Myocyte (in vitro differentiated cells): Measurements from ENCODE around the gene P4HA3. TPM values are rescaled to one million over a fixed set of nuclear protein-coding genes. Genes with fewer than 3 reads are reported as not detected.
A peak's percentile ranks its signal among the peaks of the same experiment; 100 is the strongest.
"Not testable (repeated sequence)": the region's sequence is repeated elsewhere in the genome, so short reads cannot be mapped to it uniquely, and the experiment has no call there.

Experiments
- DNase-seq: peaks from one replicate; pipeline ENCODE4 v3.0.0-alpha.2; 2012; ENCODE audit warnings: low read depth
- polyA plus RNA-seq: library from polyadenylated mRNA; unstranded; fragments of >200 nt; gene quantifications from one replicate; pipeline ENCODE4 v1.2.1, GENCODE V29; 2012; ENCODE audit warnings: missing spikeins
- total RNA-seq: library from RNA; depleted of rRNA; stranded (reverse); fragments of >200 nt; gene quantifications from 2 replicates; pipeline ENCODE4 v1.2.3, GENCODE V29; 2014

The P4HA3 gene
- total RNA-seq: 0.42 TPM in 1 of 2 replicates, not detected in the other
- polyA plus RNA-seq: 2.3 TPM

DNA sequence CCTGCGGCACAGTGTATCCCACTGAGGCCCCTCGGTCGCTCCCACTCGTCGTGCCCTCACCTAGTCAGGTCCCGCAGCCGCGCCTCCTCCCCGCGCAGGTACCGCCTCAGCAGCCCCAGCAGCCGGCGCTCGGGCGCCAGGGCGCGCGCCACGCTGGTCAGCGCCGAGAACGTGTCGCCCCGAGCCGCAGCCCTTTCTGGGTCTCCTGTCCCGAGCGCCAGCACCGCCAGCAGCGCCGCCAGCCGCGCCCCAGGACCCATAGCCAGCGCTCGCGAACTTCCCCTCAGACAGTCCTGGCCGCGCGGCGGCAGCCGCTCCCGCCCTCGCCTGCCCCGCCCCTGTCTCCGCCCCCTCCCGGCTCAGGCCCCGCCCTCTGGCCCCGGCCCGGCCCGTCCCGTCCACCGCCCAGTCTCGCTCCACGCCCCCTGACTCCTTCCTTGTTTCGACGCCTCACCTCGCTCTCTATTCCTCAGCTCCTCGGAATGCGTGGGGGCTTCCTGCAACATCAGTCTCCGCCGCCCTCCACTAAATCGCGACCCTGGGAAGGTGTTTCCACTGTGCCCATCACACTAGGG is at the start of gene P4HA3:
TSS of gene P4HA3 (minus strand) at position 289 of the 575 bp plus-strand sequence. CDS start at position 260, 29 bp downstream.
- no peak for DNase-seq

DNA sequence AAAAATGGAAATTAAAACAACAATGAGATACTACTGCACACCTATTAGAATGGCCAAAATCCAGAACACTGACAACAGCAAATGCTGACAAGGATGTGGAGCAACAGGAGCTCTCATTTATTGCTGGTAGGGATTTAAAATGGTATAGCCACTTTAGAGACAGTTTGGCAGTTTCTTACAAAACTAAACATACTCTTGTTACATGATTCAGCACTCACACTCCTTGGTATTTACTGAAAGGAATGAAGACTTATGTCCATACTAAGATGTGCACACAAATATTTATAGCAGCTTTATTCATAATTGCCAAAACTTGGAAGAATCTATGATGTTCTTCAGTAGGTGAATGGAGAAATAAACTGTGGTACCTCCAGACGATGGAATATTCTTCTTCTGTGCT is 46.0 kb upstream of the P4HA3 start:
- no peak for DNase-seq

DNA sequence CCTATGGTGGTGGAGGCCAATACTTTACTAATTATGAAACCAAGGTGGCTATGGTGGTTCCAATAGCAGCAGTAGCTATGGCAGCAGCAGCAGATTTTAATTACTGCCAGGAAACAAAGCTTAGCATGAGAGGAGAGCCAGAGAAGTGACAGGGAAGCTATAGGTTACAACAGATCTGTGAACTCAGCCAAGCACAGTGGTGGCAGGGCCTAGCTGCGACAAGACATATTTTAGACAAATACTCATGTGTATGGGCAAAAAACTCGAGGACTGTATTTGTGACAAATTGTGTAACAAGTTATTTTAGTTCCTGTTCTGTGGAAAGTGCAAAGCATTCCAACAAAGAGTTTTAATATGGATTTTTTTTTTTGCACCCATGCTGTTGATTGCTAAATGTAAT is 44.2 kb upstream of the P4HA3 start:
- no peak for DNase-seq

DNA sequence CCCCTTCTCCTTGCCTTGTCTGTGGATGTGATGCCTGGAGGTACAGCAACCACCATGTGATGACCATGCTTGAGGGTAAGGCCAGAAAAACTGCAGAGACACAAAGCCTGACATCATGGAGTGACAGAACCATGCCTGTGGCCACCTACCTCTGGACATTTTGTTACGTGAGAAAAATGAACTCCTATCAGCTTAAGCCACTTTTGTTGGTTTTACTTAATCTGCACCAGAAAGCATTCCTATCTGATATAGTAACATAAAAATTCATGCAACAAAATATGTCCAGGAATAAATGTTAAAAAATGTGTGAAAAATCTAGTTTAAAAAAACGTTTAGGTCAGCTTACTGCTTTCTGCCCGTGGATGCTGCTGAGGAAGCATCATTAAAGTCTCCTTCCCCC is 42.6 kb upstream of the P4HA3 start:
- no peak for DNase-seq

DNA sequence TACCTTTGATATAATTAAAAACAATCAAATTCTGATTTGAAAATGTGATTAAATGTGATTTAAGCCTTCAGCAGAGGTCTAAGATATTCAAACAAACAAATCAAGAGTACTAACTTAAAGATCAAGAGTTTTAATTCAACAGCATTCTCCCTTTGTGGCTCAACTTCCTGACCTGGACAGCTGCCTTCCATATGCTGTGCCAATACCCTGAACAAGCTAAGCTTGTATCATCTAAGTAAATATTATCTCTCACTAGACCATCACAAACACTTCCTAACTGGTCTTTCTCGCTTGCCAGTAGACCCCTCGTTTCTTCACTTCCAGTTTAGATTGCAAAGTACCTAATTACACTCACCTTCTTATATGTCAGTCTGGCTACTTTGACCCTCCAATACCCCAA is 35.9 kb upstream of the P4HA3 start:
- DNase-seq: peak; percentile 16

DNA sequence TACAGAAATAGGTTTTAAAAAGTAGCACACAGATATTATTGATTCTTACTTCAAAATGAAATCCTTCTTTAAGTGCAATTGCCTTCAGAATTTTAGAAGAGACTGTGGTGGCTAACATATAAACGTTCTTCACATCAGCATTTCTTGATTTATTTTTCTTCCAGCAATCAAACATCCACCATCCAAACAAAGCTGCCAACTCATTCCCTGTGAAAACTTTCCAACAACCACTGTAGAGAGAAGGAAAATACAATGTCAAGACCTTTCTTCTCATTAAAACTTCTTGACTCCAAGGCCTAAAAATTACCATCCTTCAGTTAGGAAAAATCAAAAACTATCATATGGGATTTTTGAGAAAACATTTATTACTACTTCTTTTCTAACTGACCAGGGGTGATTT is 34.0 kb upstream of the P4HA3 start:
- no peak for DNase-seq

DNA sequence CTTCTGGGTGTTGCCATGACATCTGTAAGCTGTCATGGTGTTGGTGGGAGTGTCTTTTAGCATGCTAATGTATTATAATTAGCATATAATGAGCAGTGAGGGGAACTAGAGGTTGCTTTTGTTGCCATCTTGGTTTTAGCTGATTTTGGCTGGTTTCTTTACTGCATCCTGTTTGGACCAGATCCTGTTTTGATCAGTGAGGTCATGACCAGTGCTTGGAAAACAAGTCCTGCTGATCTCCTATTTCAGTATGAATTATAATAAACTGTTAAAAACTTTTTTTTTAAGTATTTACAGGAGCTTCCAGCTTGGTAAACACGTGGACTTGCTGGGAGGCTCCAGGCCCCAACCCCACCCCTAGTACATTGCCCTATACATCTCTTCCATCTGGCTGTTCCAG is 30.5 kb upstream of the P4HA3 start:
- no peak for DNase-seq

DNA sequence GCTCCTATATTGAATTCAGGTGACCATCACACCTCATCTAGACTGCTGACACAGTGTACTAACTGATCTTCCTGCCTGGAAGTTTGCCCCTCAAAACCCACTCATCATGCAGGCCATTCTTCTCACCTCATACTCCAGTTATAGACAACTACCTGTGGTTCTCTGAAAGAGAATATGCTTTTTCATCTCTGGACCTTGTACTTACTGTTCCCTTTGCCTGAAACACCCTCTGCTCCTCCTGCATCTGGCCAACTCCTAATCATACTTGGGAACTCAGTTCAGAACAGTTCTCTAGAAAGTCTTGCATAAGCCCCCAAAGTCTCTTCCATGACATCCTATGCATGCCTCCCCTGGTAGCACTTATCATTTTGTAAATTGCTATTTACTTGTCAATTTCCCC is 28.2 kb upstream of the P4HA3 start:
- no peak for DNase-seq

DNA sequence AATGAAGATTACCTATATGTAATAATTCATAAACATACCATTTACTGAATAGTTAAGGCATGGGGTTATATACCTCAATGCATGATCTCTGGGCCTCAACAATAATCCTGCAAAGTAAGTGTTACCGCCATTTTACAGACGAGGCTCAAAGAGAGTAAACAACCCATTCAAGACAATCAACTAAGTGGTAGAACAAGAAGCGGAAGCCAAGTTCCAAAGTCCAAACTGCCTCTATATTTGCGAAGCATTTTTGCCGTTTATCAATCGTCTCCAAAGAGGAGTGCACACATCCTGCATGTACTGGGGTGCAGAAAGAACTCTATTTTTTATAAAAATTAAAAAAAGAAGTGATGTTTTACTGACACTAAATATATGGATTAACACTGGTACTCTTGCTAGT is 27.5 kb upstream of the P4HA3 start:
- DNase-seq: no peak

DNA sequence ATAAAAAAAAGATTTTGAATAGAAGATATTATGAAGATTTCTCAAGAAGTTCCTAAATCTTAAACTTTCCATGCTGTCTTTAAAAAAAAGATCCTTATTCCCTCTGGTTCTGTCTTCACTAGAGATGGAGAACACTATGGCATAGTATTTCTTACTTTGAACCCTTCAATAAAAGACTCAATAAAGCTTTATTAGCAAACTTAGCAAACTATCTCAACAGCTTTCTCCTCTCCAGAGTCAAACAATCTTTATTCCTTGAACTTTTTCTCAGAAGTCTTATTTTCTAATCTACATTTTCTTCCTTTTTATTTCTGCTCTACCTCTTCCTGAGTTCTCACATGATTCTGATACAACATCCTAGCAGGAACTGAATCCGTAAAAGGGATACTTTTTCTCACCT is 21.8 kb upstream of the P4HA3 start:
- DNase-seq: no peak

DNA sequence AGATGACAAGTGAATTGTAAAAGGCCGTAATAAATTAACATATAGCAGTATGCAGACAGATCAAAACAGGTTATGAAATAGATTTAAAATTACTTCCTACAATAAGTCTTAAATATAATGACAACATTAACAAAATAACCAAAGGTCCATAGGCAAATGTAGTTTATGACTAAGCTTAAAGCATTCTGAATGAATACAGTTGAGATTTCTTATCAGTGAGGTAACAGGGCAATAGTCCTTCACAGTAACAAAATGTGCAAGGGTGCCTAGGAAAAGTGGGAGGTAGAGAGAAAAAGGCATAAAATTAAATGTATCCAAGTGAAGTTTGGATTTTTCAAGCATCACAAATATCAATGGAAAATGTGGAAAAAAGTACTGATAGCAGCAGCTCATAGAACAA is 20.9 kb upstream of the P4HA3 start:
- DNase-seq: no peak

DNA sequence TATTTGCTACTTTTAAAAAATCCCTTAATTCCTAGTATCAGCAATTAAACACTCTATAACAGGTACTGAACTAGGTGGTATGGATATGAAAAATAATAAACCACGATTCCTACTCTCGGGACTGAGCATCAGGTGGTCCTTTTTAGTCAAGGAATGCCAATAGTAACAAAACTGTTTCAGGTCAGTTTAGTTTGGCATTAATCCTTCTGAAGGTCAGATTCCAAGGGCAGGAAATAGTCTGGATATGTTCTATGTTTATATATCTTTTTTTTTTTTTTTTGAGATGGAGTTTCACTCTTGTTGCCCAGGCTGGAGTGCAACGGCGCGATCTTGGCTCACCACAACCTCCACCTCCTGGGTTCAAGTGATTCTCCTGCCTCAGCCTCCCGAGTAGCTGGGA is 19.6 kb upstream of the P4HA3 start:
- DNase-seq: not testable (repeated sequence)

DNA sequence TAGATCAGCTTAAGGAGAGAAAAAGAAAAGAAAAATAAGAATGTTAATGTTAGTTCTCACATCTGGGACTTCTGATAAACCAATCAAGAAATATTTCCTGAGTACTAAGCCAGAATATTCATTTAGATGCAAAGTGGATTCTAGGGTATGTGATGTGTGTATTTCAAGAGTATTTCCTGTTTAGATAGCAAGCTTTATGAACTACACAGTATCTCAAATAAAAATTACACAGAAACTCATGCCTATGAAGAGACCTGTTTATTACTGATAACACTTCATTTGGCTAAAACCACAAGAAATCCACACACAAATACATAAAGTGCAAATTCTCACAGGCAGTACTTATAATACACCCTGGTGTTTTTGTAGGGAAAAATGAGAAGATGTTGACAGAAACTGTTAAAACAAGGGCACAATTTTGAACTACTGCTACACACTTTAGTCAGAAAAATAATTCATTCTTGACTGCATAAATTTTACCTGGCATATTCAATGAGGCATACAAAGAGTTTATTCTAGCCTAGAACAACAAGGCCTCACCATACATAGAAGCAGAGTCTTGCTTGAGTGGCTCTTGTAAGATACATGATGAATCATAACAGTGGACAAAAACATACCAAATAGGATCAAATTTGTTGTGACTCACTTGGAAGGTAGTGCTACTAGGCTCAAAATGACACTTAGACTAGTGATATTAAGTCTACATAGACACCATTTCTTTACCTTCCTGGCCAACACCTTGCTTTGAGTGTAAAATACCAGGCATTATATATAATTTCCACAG is 18.8 kb upstream of the P4HA3 start:
- DNase-seq: no peak

DNA sequence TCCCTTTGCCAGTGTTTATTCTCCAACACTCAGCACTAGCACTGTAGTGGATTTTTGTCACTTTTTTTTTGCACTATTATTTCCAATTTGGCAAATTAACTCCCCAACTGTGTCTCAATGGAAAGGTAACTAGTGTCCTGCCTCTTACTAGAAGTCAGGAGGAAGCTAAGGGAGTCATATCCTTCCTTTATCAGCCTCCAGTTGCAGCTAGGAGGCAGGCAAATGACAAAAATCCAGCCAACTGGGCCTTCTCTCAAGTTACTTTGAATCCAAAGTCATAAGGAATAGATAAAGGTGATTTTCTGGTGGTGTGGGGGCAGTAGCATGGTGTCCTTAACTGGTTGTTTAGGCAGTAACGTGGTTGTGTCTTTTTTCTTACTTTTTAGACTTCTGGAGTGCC is 15.6 kb upstream of the P4HA3 start:
- no peak for DNase-seq

DNA sequence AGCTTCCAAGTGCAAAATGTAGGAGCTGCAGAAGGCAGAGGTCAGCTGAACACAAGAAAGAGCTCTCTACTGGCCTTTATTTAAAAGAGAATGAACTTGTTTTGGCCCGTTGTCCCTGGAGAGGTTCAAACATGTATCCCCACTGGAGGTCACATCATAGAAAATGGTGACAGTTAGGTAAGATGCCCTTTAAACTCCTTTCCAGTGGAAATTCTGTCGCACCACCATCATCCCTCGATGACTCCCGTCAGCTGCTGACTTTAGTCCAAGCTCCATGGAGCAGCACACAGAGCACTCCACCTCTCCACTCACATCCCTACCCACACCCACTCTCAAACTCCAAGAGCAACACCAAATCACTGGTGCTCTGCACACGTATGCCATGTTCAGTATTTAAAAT is 15.2 kb upstream of the P4HA3 start:
- DNase-seq: no peak

DNA sequence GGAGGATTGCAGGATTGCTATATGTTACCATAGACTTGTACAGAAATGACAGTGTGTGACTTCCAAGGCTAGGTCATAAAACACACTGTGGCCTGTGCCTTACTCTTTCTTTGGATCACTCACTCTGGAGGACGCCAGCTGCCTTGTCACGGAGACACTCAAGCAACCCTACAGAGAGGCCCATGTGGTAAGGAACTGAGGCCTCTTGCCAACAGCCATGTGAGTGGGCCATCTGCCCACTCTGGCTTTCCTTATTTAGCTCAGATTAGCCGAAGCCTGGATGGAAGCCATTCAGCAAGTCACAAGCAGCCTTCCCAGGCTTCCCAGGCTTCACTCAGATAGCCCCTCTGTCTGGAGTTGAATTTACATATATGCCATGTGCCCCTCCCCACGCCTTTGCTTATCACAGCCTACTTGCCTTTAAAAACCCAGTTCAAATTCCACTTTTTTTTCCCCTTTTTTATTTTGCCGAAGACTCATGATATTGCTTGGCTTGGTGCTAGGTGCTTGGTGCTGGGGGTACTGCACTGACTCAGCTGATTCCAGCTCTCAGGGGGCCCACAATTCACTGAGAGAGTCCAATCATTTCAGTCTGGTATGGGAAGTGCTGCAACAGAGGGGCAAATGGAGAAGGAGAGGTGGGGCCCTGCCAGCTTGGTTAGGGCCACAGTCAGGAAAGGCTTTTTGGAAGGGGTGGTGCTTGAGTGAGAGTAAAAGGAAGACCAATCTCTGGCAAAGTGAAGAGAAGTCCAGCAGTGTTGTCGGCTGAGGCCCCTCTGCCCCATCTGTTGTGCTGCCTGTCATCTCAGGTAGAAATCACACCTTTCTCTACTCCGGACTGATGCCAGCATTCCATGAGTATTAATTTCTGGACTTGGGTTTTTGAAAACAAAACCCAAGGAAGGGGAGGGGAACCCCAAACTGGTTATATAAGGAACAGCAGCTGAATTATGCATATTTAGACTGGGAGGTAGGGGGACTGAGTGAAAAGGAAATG is 14.5 kb upstream of the P4HA3 start:
- DNase-seq: peak; percentile 99

DNA sequence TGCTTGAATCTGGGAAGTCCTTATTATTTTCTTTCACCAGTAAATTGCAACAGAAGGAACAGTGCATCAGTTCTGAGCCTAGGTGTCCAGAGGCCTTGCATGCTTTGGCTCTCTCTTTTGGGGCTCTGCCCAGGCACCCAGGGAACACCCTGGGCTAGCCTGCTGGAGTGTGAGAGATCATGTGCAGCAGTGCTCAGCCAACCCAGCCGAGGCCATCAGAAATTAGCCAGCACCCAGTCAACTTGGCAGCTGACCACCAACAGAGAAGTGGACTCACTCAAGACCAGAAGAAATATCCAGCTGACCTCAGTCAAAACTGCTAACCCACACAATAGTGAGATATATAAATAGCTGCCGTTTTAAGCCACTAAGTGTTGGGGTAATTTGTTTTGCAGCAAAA is 11.2 kb upstream of the P4HA3 start:
- peak; percentile 80 for DNase-seq

DNA sequence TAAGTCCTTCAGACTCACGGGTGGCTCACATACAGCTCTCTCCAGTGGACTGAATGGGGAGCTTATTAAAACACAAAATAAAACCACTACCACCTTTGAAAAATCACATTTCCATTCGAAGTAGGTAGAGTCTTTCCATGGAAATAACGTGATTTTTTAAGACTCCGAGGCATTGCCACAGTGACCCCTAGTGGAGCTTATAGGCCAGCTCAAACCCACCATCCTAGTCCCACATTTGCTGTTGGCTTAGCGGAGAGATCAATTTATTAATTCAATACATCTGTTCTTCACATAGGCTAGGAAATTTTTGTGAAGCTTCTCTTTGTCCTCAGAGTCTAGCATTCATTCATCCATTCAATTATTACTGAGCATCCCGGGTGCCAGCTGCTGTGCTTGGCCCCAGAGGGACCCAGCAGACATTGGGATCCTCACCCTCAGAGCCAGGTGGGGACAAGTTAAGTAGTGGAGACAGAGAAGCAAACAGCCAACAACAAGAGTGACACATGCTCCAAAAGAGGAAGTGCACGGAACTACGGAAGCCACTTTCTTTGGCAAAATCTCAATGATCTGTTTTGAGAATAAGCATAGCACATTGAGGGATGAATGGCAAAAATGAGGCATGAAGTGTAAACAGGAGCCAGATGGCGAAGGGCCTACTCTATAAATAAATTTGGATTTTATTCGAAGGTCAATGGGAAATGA is 10.2 kb upstream of the P4HA3 start:
- peak; percentile 52 for DNase-seq

DNA sequence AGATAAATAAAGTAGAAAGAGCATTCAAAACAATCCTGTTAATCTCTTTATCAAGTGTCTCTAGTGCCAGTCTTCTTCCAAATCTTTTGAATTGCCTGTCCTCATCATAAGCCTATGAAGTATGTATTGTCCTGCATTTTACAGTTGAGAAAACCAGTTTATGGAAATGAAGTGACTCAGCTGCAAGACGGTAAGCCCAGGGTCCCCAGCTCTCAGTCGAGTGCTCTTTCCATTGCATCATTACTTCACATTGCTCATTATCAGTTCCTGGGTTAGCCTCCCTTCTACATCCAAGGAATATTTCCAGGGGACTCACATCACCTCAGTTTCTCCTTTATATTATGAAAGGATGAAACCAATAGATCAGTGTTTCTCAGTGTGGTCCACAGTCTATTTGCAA is 9.1 kb upstream of the P4HA3 start:
- DNase-seq: no peak

DNA sequence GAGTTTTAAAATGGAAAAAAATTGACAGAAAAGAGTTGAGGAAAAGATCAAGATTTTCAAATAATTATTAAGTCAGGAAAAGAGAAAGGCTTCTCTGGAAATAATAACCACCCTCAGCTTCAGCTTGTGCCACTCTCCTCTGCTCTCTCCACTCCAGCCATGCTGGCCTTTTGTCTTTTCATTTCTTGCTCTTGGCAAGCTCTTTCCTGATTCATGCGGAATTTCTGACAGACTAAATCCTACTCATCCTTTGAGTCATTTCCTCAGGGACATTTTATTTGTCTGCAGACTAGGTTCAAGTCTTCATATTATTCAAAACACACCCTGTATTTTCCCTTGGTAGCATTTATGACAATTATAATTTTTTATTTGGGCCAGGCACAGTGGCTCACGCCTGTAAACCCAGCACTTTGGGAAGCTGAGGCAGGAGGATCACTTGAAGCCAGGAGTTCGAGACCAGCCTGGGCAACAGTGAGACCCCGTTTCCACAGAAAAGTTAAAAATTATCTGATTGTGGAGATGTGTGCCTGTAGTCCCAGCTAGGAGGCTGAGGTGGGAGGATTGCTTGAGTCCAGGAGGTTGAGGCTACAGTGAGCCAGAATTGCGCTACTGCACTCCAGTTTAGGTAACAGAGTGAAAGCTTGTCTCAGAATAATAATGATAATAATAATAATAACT is 7.8 kb upstream of the P4HA3 start:
- peak; percentile 88 for DNase-seq
